HepG2 (cell line): ENCODE measurements around the gene IGFLR1. TPM values are rescaled to one million over a fixed set of nuclear protein-coding genes. Genes with fewer than 3 reads are reported as not detected.
A peak's percentile ranks its signal among the peaks of the same experiment; 100 is the strongest.

ENCODE experiments used
- BRCA1 ChIP-seq: sonication (generic); formaldehyde crosslinking; IDR thresholded peaks from 2 replicates; pipeline ENCODE4 v1.4.0; 2020; ENCODE audit warnings: missing genetic modification reagents
- FOXA1 ChIP-seq, 2 experiments: fragments of 450-650 bp in 1 of 2; sonication (generic) in 1 of 2; formaldehyde crosslinking in 1 of 2; IDR thresholded peaks; 2 replicates each; pipeline versions ENCODE4 v1.4.0 to v1.6.1; 2016 to 2020; ENCODE audit warnings: missing genetic modification reagents in 1 of 2
- GATAD2A ChIP-seq: IDR thresholded peaks from 2 replicates; pipeline ENCODE4 v1.6.1; 2016
- PAWR ChIP-seq: sonication (generic); formaldehyde crosslinking; IDR thresholded peaks from 2 replicates; pipeline ENCODE4 v1.4.0; 2020; ENCODE audit warnings: missing genetic modification reagents, mild to moderate bottlenecking, borderline replicate concordance
- PAXIP1 ChIP-seq: sonication (generic); formaldehyde crosslinking; conservative IDR thresholded peaks from 2 replicates; pipeline ENCODE4 v1.4.0; 2020; ENCODE audit warnings: mild to moderate bottlenecking, missing genetic modification reagents, moderate library complexity
- TAF1 ChIP-seq: sonication (generic); formaldehyde crosslinking; IDR thresholded peaks from 2 replicates; pipeline ENCODE4 v1.4.0; 2020; ENCODE audit warnings: missing genetic modification reagents
- THAP11 ChIP-seq: IDR thresholded peaks from 2 replicates; pipeline ENCODE4 v1.6.1; 2016; ENCODE audit warnings: missing biosample characterization, missing genetic modification reagents
- ZBTB43 ChIP-seq: sonication (generic); formaldehyde crosslinking; conservative IDR thresholded peaks from 2 replicates; pipeline ENCODE4 v1.4.0; 2020; ENCODE audit warnings: missing genetic modification reagents
- ZFP90 ChIP-seq: sonication (generic); formaldehyde crosslinking; IDR thresholded peaks from 2 replicates; pipeline ENCODE4 v1.8.0; 2022; ENCODE audit warnings: missing genetic modification reagents, mild to moderate bottlenecking, inconsistent platforms, borderline replicate concordance
- ZNF138 ChIP-seq: sonication (generic); formaldehyde crosslinking; IDR thresholded peaks from 2 replicates; pipeline ENCODE4 v1.5.0; 2020; ENCODE audit warnings: mild to moderate bottlenecking, low read depth, missing genetic modification reagents
- ZNF317 ChIP-seq: sonication (generic); formaldehyde crosslinking; IDR thresholded peaks from 2 replicates; pipeline ENCODE4 v1.5.0; 2020; ENCODE audit warnings: mild to moderate bottlenecking, missing genetic modification reagents
- ZNF777 ChIP-seq: sonication (generic); formaldehyde crosslinking; IDR thresholded peaks from 2 replicates; pipeline ENCODE4 v1.4.0; 2020; ENCODE audit warnings: missing genetic modification reagents
- ZNF800 ChIP-seq: sonication (generic); formaldehyde crosslinking; IDR thresholded peaks from 2 replicates; pipeline ENCODE4 v1.4.0; 2020; ENCODE audit warnings: missing genetic modification reagents
- polyA plus RNA-seq, 8 experiments: library from polyadenylated mRNA; depleted of rRNA in 3 of 8; stranded (reverse) in 7 of 8; unstranded in 1 of 8; fragments of >200 nt; fragmentation: Illumina TruSeq in 4 of 8; extraction: Trizol in 4 of 8; gene quantifications; 2 replicates each; pipeline versions ENCODE4 v1.2.1 to v1.2.3, GENCODE V29; 2011 to 2016; ENCODE audit warnings: low read depth in 4 of 8, missing spikeins in 1 of 8, mixed read lengths in 1 of 8; ENCODE audit not compliant: insufficient read depth in 1 of 8
- total RNA-seq, 5 experiments: library from RNA; depleted of rRNA; stranded (reverse); fragments of >200 nt; fragmentation: Illumina TruSeq; extraction: Trizol; gene quantifications; 2 replicates each; pipeline ENCODE4 v1.2.3, GENCODE V29; 2016; ENCODE audit warnings: low read depth in 1 of 5

Gene IGFLR1
- total and polyA plus RNA-seq, 2 of the 13 experiments (the other 11 are each of a cell fraction or from before 2014, with no cell fraction given), result 5.4 to 8.9 TPM

- TF ChIP-seq ZNF138, result no peak
- no peak; the same call in 1 of the 2 replicates for TF ChIP-seq ZNF800 (CRISPR knock-in tag)
- no peak for TF ChIP-seq PAWR (CRISPR knock-in tag)
- TF ChIP-seq ZNF317 (CRISPR knock-in tag), result 0 out of 2 replicates have a peak, but pooled peaks have one; percentile 55
- TF ChIP-seq FOXA1 (IDR thresholded peaks at IDR 0.05), result no peak
- TF ChIP-seq FOXA1 (CRISPR knock-in tag; IDR thresholded peaks at IDR 0.05), result no peak
- peak; percentile 19; the same call in 1 of the 2 replicates for TF ChIP-seq PAXIP1 (CRISPR knock-in tag)
- 0 out of 2 replicates have a peak, but pooled peaks have one; percentile 56 for TF ChIP-seq BRCA1 (CRISPR knock-in tag)
- TF ChIP-seq ZNF777 (CRISPR knock-in tag), result 0 out of 2 replicates have a peak, but pooled peaks have one; percentile 45
- 0 out of 2 replicates have a peak, but pooled peaks have one; percentile 65 for TF ChIP-seq ZFP90
- TF ChIP-seq GATAD2A (CRISPR knock-in tag), result no peak
- peak; percentile 51; the same call in 1 of the 2 replicates for TF ChIP-seq TAF1
- peak; percentile 63 for TF ChIP-seq THAP11
- 0 out of 2 replicates have a peak, but pooled peaks have one; percentile 45 for TF ChIP-seq ZBTB43 (CRISPR knock-in tag)
These were observed 39.8 kb downstream of the IGFLR1 start (continued) for GRCh38 chr19:35702223-35703012.
